ENCODE results near the gene EMD. TPM values are rescaled to one million over a fixed set of nuclear protein-coding genes. Genes with fewer than 3 reads are reported as not detected.
A peak's percentile ranks its signal among the peaks of the same experiment; 100 is the strongest.
"Not testable (repeated sequence)": the region's sequence is repeated elsewhere in the genome, so short reads cannot be mapped to it uniquely, and the experiment has no call there.

Gene EMD
- total RNA-seq, 1 donor from 2014 or later: 17.2 TPM

- DNase-seq: not testable (repeated sequence)
These were observed 17.3 kb downstream of the EMD start for GRCh38 chrX:154396363-154396762.

- DNase-seq: peak; percentile 56
These were observed 18.1 kb downstream of the EMD start for GRCh38 chrX:154396973-154397887.

GRCh38 chrX:154397888-154398667 lies 19.0 kb downstream of the EMD start, which contains the start of gene RPL10:
Gene RPL10, plus strand, starts transcription at chrX:154398377. Its CDS starts 143 bp downstream, at chrX:154398520.
- DNase-seq: peak; percentile 81

GRCh38 chrX:154398668-154399526 lies 19.8 kb downstream of the EMD start:
- peak; percentile 54 for DNase-seq

GRCh38 chrX:154399527-154400368 lies 20.7 kb downstream of the EMD start:
- DNase-seq: no peak

DNA sequence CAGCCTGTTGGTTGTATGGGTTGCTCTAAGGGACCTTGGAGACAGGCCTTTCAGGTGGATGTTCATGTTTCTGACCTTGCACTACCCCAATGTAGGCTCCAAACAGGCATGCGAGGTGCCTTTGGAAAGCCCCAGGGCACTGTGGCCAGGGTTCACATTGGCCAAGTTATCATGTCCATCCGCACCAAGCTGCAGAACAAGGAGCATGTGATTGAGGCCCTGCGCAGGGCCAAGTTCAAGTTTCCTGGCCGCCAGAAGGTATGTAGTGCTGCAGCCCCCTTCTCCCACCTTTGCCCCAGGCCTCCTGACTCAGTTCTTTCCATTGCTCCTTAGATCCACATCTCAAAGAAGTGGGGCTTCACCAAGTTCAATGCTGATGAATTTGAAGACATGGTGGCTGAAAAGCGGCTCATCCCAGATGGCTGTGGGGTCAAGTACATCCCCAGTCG lies 21.3 kb downstream of the EMD start:
- not testable (repeated sequence) for DNase-seq

DNA sequence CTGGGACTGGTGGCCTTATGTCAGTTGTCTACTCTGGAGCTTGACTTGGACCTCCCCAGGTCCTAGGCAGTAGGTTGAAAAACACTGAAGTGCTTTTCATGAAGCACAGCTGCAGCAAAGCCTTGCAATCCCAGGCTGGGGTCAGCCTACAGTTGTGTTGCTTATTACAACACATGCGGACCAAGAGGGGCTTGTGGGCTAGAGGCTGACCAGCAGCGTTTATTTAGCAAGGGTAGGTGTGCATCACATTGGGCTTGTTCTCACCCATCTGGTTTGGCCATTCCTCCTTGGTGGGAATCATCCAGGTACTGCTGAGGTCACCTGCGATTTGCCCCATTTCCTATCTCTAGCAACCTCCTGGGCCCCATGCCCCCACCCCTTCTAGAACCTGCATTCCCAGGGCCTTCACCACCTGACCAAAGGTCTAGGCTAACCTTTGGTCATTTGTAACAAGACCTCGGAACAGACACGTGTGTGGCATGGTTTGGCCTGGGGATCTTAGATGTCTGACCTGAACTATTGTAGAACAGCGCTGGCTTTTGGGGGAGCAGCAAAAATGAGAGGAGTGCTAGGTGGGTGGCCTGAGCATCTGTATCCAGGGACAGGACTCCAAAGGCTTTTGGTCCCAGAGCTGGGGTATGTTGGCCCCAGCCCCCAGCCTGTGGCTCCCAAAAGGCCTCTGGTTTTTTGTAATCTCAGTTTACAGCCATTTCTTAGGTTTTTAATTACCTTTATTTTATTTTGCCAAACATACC lies 22.1 kb downstream of the EMD start:
- DNase-seq: no peak

GRCh38 chrX:154401918-154402621 lies 23.0 kb downstream of the EMD start:
- no peak for DNase-seq

GRCh38 chrX:154402622-154403127 lies 23.6 kb downstream of the EMD start:
- DNase-seq: no peak

GRCh38 chrX:154403192-154403591 lies 24.1 kb downstream of the EMD start:
- no peak for DNase-seq

DNA sequence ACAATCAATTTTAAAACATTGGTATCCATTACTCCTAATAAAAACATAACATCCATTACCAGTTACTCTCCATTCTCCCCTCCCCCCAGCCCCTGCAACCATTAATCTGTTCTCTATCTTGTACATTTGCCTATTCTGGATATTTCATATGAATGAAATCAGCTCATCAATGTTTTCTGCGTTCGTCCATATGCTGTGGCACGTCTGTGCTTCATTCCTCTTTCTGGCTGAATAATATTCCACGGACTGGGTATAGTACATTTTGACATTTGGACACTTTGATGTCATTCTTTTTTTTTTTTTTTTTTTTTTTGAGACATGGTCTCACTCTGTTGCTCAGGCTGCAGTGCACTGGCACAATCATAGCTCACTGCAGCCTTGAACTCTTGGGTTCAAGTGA lies 24.8 kb downstream of the EMD start:
- DNase-seq: no peak

DNA sequence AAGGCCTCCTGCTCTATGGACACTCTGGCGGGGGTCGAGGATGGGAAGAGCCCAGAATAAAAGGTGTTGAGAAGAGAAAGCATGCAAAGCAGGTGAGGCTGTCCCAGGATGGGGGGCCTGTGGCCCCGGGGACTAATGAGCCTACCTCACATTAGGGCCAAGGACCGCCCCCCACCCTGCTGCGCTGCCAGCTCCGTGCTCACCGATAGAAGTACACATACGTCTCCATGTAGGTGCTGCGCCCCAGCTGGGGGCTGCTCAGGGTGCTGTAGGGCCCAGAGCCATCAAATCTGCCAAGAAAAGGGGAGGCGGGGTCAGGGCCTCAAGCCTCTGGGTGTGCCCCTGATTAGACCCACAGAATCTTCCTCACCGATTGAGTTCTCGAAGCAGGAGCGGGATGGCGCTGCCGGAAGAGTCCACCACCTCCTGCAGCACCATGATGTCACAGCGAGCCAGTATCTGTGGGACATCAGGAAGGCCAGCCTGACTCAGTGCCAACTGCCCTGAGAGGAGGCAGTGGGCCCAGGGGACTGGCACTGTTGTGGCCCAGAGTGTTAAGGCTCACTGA lies 25.6 kb downstream of the EMD start:
- no peak for DNase-seq

DNA sequence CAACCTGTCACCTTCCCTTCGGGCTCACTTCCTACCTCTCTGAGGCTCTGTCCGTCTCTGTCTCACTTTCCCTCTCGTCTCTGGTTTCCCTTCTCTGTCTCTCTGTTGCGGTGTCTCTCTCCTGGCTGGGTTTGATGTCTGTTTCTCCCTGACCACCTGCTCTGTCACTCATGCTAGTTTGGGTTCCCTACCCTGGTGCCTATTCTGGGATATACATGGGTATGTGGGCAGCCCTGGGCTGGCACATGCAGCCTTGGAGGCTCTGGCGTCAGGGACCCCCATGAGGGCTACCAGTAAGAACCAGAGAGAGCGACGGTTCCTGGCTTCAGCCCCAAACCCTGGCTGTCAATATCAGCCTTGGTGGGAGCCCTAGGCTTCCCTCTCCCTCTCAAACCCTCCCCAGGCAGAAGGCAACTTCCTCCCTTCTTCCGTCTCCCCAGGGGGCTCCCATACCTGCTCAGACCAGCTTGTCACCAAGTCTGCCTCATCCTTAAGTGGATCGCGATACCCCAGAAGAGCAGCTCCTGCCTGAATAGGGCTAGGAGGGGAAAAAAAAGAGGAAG lies 29.6 kb downstream of the EMD start:
- no peak for DNase-seq

DNA sequence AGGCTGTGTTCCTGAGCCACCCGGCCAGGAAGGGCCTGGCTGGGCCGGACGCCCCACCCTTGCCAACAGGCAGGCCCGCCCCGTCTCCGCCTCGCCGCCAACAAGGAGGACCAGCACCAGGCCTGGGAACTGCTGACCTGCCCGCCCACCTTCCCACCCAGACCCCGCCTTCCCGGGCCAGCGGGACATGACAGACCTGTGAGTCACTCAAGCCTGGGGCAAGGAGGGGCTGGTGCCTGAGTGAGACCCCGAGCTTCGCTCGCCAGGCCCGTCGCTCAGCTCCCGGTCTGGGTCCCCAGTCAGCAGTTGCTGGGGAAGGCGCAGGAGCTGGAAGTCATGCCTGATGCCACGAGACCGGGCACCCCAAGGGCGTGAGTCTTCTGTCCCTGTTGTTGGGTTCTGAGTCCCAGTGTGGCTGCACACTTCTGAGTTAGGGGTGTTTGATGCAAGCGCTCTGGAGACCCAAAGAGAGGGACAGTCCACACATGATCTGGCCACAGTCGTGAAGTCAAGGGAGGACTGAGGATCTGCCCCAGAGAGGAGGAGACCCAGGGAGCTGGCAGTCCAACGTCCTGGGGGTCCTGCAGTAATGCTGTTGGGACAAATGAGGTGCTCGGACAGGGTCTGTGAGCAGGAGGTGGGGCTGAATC lies 30.3 kb downstream of the EMD start, which contains the start of gene DNASE1L1:
Gene DNASE1L1, minus strand, starts transcription at position 33 of the 650 bp plus-strand sequence. CDS start 3,686 bp downstream, outside the sequence.
- DNase-seq: peak; percentile 5

DNA sequence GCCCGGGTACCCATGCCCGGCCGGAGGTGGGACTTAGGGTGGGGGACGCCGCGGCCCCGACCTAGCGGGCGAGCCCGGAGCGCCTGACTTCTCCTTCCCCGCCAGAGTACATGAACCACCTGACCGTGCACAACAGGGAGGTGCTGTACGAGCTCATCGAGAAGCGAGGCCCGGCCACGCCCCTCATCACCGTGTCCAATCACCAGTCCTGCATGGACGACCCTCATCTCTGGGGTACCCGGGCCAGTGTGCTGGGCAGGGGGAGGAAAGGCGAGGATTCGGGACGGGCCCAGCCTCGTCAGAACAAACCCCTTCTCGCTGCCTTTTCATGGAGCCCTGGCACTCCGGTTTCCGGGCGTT lies 32.9 kb downstream of the EMD start:
- no peak for DNase-seq

DNA sequence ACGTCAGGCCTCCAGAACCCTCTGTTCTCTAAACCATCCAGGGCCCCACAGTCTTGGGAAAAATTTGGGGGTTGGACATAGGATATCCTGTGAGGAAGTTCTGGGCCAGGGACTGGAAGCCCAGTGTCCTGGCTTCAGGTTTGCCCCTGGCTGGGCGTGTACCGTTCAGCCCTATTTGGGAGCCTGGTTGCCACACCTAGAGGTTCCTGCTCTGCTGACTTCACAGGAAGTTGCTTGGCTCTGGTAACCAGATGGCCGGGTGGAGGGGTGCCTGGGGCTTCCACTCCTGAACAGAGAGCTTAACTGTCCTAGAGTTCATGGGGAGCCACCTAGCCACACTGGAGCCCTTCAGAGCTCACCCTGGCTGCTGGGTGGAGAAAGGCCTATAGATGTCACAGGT lies 33.4 kb downstream of the EMD start:
- no peak for DNase-seq

DNA sequence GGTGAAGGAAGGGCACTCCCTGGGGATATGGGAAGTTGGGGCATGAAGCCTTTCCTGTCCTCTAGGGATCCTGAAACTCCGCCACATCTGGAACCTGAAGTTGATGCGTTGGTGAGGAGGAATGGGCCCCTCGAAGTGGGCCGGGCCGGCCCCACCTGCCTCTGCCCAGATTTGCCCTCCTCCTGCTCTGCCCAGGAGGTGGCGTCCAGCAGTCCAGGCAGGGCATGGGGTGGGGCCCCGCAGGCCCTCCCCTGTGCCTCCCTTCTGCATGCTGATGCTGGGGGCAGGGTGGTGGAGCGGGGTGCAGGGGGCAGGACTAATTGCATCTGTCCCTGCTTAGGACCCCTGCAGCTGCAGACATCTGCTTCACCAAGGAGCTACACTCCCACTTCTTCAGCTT lies 34.0 kb downstream of the EMD start:
- no peak for DNase-seq

DNA sequence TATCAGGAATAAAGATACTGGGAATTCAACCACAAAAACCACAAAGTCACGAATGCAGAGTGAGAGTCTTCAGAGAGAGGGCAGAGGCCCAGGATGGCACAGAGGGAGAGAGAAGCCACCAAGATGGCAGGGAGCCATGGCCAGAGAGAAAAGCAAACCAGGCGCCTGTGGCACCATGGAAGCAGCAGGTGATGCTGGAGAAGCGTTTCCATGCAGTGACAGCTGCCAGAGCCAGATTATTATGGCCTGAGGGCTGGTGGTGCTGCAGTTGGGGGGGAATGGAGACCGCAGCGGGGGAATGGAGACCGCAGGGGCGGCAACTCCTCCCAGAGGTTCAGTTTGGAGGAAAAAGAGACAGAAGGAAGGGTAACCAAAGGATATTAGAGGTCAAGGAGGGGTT lies 38.1 kb downstream of the EMD start:
- no peak for DNase-seq
